ENCODE measurements around the gene NOXO1. TPM values are rescaled to one million over a fixed set of nuclear protein-coding genes. Genes with fewer than 3 reads are reported as not detected.

NOXO1 gene
- total RNA-seq, 1 experiment from 2014 or later, result 1.7 TPM

GRCh38 chr16:2019921-2020831 is 38.9 kb upstream of the NOXO1 start:
- Histone ChIP-seq H2BK15ac (ENCODE audit: low read depth, low read length) (no peak overlapping the region), H3K14ac (ENCODE audit: insufficient read depth, low read length) (no peak overlapping the region), H3K23ac (ENCODE audit: insufficient read length, low read depth, low read length) (no peak overlapping the region), H3K27ac (ENCODE audit: insufficient read length, low read depth, low read length) (no peak overlapping the region), H2BK5ac (ENCODE audit: insufficient read length, low read length) (no peak overlapping the region), H3K18ac (ENCODE audit: insufficient read length, low read depth, low read length) (no peak overlapping the region), H2AK5ac (ENCODE audit: insufficient read length, low read length) (no peak overlapping the region), H3K79me2 (ENCODE audit: insufficient read depth, low read length) (no peaks in the 10 kb centered on the region), H2BK120ac (ENCODE audit: low read depth, low read length, poor library complexity, severe bottlenecking) (no peak overlapping the region), H3K23me2 (ENCODE audit: insufficient read length, low read depth, low read length, poor library complexity, severe bottlenecking) (peaks cover 13% of the 10 kb centered on the region), H4K8ac (replicated peaks; ENCODE audit: insufficient read length, low read depth, low read length) (no peak overlapping the region), H3T11ph (ENCODE audit: low read length) (no peak overlapping the region), H3K9me3 (ENCODE audit: control insufficient read depth, low read depth, low read length) (no peaks in the 10 kb centered on the region), H3K56ac (ENCODE audit: insufficient read length, low read depth, low read length) (no peak overlapping the region), H3K9ac (ENCODE audit: extremely low read depth, insufficient read length, low read length) (no peak overlapping the region), H2BK12ac (ENCODE audit: insufficient read length, low read depth, low read length) (no peak overlapping the region), H3K27me3 (ENCODE audit: insufficient read depth, low read length) (peaks cover 13% of the 10 kb centered on the region; the same call in 1 of the 2 replicates), H4K91ac (ENCODE audit: insufficient read length, low read depth, low read length) (no peak overlapping the region), H3K4me2 (ENCODE audit: insufficient read depth, insufficient read length, low read length) (peak overlapping the region; percentile 35), H2BK20ac (ENCODE audit: low read depth, low read length, poor library complexity, severe bottlenecking) (no peak overlapping the region), H4K20me1 (ENCODE audit: control insufficient read depth, insufficient read depth, insufficient read length) (no peaks in the 10 kb centered on the region), H3K4me1 (ENCODE audit: insufficient read depth, low read length) (no peaks in the 10 kb centered on the region; the same call in 1 of the 2 replicates), H2AFZ (ENCODE audit: low read length) (no peak overlapping the region), H3K79me1 (ENCODE audit: insufficient read depth, low read depth, low read length, poor library complexity, severe bottlenecking) (no peaks in the 10 kb centered on the region), H3K4ac (ENCODE audit: low read depth, low read length) (no peak overlapping the region), H4K5ac (ENCODE audit: insufficient read length, low read depth, low read length) (no peak overlapping the region)
- Mint-ChIP-seq H3K27me3 (ENCODE audit: low read depth) (peaks cover 81% of the 10 kb centered on the region), H3K27ac (peak overlapping the region in 1 of 3 experiments; percentile 40; a peak in 1 of 7 replicates), H3K4me1 (peaks cover 10 to 12% of the 10 kb centered on the region in 2 experiments), H3K9me3 (peaks cover 0 to 6% of the 10 kb centered on the region in 2 experiments; a peak in 3 of 5 replicates), H3K4me3 (peak overlapping the region; percentile 51 to 83), H3K36me3 (ENCODE audit: insufficient read depth in 1 of 3, low read depth in 3 of 3) (peaks cover 0 to 2% (median 0%) of the 10 kb centered on the region in 3 experiments; a peak in 1 of 7 replicates)
- no CpG with 5 or more reads among the region's 96 CpGs for WGBS (ENCODE audit: extremely low coverage, insufficient read length, low lambda C conversion rate)
- DNase-seq, result no peak
- TF ChIP-seq CTCF (conservative IDR thresholded peaks at IDR 0.05), result no peak; the same call in 2 of the 3 replicates

All from H9 (cell line).